Fibroblast of the aortic adventitia (primary cell): ENCODE measurements around the gene TSHZ1. TPM values are rescaled to one million over a fixed set of nuclear protein-coding genes. Genes with fewer than 3 reads are reported as not detected.
A peak's percentile ranks its signal among the peaks of the same experiment; 100 is the strongest.

Source experiments
- DNase-seq: peaks from one replicate; pipeline ENCODE4 v3.0.0-alpha.2; 2010; ENCODE audit warnings: low read depth
- H3K4me3 ChIP-seq: 2 replicates; pipeline ENCODE4 v1.5.1; 2011; ENCODE audit warnings: low read depth, mild to moderate bottlenecking, control low read depth, low read length, moderate library complexity
- CTCF ChIP-seq: IDR thresholded peaks from 2 replicates; pipeline ENCODE4 v1.5.1; 2011; ENCODE audit warnings: mild to moderate bottlenecking, low read length, control low read depth, inconsistent platforms; ENCODE audit not compliant: insufficient read depth
- total RNA-seq: library from RNA; depleted of rRNA; stranded (reverse); fragments of >200 nt; gene quantifications from 2 replicates; pipeline ENCODE4 v1.2.3, GENCODE V29; 2012; ENCODE audit warnings: low replicate concordance

Gene TSHZ1
- total RNA-seq, 1 donor, result 7.9 TPM

DNA sequence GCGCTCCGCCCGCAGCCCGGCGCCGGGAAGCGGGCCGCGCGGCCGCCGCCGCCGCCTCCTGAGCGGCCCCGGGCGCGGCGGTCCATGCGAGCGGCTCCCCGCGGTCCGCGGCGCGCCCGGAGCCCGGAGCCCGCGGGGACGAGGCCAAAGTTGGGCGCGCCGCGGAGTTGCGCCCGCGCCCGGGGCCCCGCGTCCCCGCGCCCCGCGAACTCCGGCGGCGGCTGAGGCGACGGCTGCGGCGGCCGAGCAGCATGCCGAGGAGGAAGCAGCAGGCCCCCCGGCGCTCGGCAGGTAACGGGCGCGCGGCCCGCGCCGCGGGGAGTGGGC is 992 bp downstream of the TSHZ1 start:
- DNase-seq, result no peak
- TF ChIP-seq CTCF, result no peak
- peak overlapping the region; percentile 75 for H3K4me3 ChIP-seq

DNA sequence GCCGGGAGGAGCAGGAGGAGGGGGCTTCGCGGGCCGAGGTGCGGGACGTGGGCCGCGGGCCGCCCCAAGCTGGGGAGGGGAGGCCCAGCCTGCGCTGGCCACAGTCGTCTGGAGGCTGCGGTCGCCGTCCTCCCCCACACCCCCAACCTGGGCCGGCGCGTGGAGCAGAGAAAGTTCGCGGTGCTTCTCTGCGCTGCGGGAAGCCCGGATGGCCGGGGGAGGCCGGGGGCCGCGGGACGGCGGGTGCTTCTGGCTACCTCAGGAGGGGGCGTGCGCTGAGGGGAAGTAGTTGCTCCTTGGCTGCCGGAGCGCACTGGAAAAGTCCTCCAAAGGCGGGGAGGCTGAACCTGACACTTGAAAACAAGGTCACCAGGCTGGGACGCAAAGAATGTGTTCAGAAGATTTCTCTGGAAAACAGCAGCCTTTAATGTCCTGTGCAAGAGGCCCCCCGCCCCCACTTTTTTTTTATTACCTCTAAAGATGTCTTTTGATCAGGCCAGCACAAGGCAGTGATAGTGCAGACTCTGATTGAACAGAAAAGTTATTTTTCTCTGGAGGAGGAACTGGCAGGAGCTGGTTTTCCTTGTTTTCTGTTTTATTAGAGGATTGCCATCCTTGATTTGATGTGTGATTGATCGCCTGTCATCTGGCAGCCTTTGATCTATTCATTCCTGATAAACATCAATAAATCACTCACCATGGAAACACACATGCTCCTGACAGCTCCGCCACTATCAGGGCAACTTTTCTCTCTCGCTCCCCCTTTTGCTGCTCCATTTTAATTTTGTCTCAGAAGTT is 1.6 kb downstream of the TSHZ1 start:
- DNase-seq, result peak; percentile 33
- peak overlapping the region; percentile 75 for H3K4me3 ChIP-seq
- TF ChIP-seq CTCF, result no peak

GRCh38 chr18:75212751-75213090 is 2.1 kb downstream of the TSHZ1 start:
- peak overlapping the region; percentile 75 for H3K4me3 ChIP-seq
- TF ChIP-seq CTCF, result no peak

DNA sequence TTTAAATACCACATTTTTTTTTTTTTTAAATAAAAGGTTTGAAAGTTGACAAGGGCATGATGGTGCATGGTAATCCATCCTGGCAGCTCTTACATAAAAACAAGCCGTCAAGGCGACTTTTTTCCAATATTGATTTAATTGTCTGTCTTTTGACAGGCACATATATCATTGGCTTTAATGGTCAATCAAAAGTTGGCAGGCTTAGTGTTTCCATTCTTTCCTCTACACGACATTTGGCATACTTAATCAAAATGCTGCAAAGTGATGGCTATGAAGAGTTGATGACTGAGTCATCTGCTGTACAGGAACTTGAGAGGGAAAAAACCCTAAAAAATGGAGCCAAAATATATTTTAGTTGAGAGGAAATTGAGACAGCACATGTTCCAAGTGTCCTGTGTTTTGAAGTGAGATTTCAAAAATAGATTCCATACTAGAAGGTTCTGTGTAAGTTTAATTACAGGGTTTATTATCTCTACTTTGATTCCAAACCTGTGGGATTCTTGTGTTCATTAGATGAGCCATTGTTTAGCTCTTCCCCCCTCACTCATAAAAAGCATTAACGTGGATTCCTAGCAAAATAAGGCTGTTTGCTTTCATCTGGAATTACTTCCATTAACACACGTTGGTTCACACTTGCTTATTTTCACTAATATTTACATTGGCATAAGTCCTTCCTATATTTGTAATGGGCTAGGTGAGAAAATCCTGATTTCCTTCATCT is 3.2 kb downstream of the TSHZ1 start:
- TF ChIP-seq CTCF, result no peak
- no peak overlapping the region for H3K4me3 ChIP-seq
- DNase-seq, result peak; percentile 67

More at GRCh38 chr18:75212751-75213090, 2.1 kb downstream of the TSHZ1 start:
- no peak for DNase-seq

GRCh38 chr18:75214332-75214690 is 3.7 kb downstream of the TSHZ1 start:
- TF ChIP-seq CTCF, result no peak
- no peak overlapping the region for H3K4me3 ChIP-seq
- DNase-seq, result no peak

DNA sequence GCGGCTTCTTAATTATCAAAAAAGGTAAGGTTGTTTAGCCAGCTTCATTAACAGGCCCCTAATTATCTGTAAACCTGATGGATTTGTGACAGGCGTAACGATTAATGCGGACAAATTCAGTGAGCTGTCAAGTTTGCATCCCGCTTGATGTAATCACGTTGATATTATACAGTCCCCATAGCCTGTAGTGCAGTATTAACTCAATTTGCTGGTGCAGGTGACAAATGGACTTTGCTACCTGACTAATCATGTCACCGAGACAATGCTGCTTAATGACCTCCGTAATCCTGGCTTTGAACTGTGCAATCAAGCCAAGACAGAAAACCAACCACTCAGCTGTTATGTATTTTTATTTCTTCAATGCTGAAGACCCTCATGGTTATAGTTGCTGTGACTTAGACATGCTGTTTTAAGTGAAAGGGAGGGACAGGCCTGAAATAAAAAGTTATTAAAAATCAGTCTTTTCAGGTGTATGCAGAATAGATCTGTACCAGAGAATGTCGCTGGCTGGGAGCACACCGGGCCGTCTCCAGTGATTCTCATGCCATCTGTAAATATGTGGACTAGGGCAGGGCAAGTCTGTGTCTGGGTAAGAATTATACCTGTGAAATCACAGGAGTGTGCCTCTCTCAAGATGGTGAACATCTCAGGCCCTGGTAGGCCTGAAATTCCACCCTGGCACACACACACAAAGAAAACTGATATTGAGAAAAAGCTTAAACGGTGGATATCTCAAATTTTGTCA is 4.3 kb downstream of the TSHZ1 start:
- no peak for DNase-seq
- TF ChIP-seq CTCF, result no peak
- H3K4me3 ChIP-seq, result no peak overlapping the region
